Neuronal stem cell (in vitro differentiated cells): Measurements from ENCODE around the gene PDK1. TPM values are rescaled to one million over a fixed set of nuclear protein-coding genes. Genes with fewer than 3 reads are reported as not detected.
A peak's percentile ranks its signal among the peaks of the same experiment; 100 is the strongest.

Experiments
- DNase-seq: peaks from one replicate; pipeline ENCODE4 v3.0.0-alpha.2; 2013; ENCODE audit warnings: low spot score
- H2AFZ ChIP-seq: one replicate; pipeline ENCODE4 v1.6.1; 2013; ENCODE audit warnings: mild to moderate bottlenecking, low read length, inconsistent platforms
- H2AK5ac ChIP-seq: 2 replicates; pipeline ENCODE4 v1.6.1; 2013; ENCODE audit warnings: low read depth, mild to moderate bottlenecking, inconsistent platforms, low read length, moderate library complexity, mixed read lengths
- H2BK120ac ChIP-seq: 2 replicates; pipeline ENCODE4 v1.6.1; 2013; ENCODE audit warnings: low read depth, mild to moderate bottlenecking, inconsistent platforms, low read length, moderate library complexity, mixed read lengths
- H2BK12ac ChIP-seq: one replicate; pipeline ENCODE4 v1.6.1; 2013; ENCODE audit warnings: low read length, inconsistent platforms
- H2BK15ac ChIP-seq: 2 replicates; pipeline ENCODE4 v1.6.1; 2013; ENCODE audit warnings: mild to moderate bottlenecking, low read length, inconsistent platforms, mixed read lengths
- H2BK5ac ChIP-seq: one replicate; pipeline ENCODE4 v1.6.1; 2013; ENCODE audit warnings: inconsistent platforms, mild to moderate bottlenecking, low read length, moderate library complexity
- H3K14ac ChIP-seq: one replicate; pipeline ENCODE4 v1.6.1; 2013; ENCODE audit warnings: low read length, inconsistent platforms
- H3K18ac ChIP-seq: 2 replicates; pipeline ENCODE4 v1.6.1; 2013; ENCODE audit warnings: low read length, inconsistent platforms
- H3K23ac ChIP-seq: 2 replicates; pipeline ENCODE4 v1.6.1; 2013; ENCODE audit warnings: low read depth, mild to moderate bottlenecking, mixed read lengths, low read length, inconsistent platforms; ENCODE audit not compliant: poor library complexity
- H3K27ac ChIP-seq: replicated peaks from 3 replicates; pipeline ENCODE4 v1.5.1; 2013; ENCODE audit warnings: low read length, inconsistent platforms
- H3K27me3 ChIP-seq, 3 experiments: 2 replicates each; pipeline ENCODE4 v1.6.1; 2013; ENCODE audit warnings: low read length in 3 of 3, mild to moderate bottlenecking in 2 of 3, inconsistent platforms in 1 of 3, low read depth in 1 of 3, mixed read lengths in 1 of 3, moderate library complexity in 1 of 3; ENCODE audit not compliant: control insufficient read depth in 3 of 3, insufficient read depth in 3 of 3
- H3K36me3 ChIP-seq, 2 donors: replicated peaks in 1 of 2; 2 replicates each; pipeline ENCODE4 v1.6.1; 2013; ENCODE audit warnings: low read length in 2 of 2; ENCODE audit not compliant: control insufficient read depth in 2 of 2, insufficient read depth in 2 of 2
- H3K4ac ChIP-seq: 2 replicates; pipeline ENCODE4 v1.6.1; 2013; ENCODE audit warnings: inconsistent platforms, mild to moderate bottlenecking, low read length, moderate library complexity
- H3K4me1 ChIP-seq, 2 donors: 1 replicate in 1 of 2; 2 replicates in 1 of 2; pipeline ENCODE4 v1.6.1; 2013; ENCODE audit warnings: low read length in 2 of 2, low read depth in 1 of 2; ENCODE audit not compliant: control insufficient read depth in 2 of 2, insufficient read depth in 1 of 2
- H3K4me2 ChIP-seq: one replicate; pipeline ENCODE4 v1.6.1; 2013; ENCODE audit warnings: mild to moderate bottlenecking, low read length, inconsistent platforms; ENCODE audit not compliant: insufficient read depth, poor library complexity, severe bottlenecking
- H3K4me3 ChIP-seq, 2 donors: 2 replicates each; pipeline ENCODE4 v1.5.1; 2013; ENCODE audit warnings: low read length in 2 of 2, mild to moderate bottlenecking in 2 of 2, inconsistent platforms in 1 of 2, moderate library complexity in 1 of 2
- H3K79me1 ChIP-seq: one replicate; pipeline ENCODE4 v1.6.1; 2013; ENCODE audit warnings: low read depth, mild to moderate bottlenecking, inconsistent platforms, low read length, moderate library complexity
- H3K9ac ChIP-seq: one replicate; pipeline ENCODE4 v1.6.1; 2013; ENCODE audit warnings: mild to moderate bottlenecking, low read depth, low read length, inconsistent platforms; ENCODE audit not compliant: poor library complexity
- H3K9me3 ChIP-seq, 2 donors: replicated peaks in 1 of 2; 2 replicates each; pipeline versions ENCODE3 to v1.6.1; 2013; ENCODE audit warnings: low read length in 2 of 2, mild to moderate bottlenecking in 2 of 2, inconsistent platforms in 1 of 2, low read depth in 1 of 2, mixed read lengths in 1 of 2, moderate library complexity in 1 of 2; ENCODE audit not compliant: control insufficient read depth in 2 of 2, insufficient read depth in 1 of 2
- H4K8ac ChIP-seq: one replicate; pipeline ENCODE4 v1.6.1; 2013; ENCODE audit warnings: low read depth, mild to moderate bottlenecking, inconsistent platforms, low read length, moderate library complexity
- H4K91ac ChIP-seq: one replicate; pipeline ENCODE4 v1.6.1; 2013; ENCODE audit warnings: low read length, low read depth, mild to moderate bottlenecking, inconsistent platforms; ENCODE audit not compliant: poor library complexity
- WGBS, 2 donors: extraction: QIAGEN DNeasy Blood & Tissue Kit; methylation state at CpG; one replicate each; pipeline ENCODE4 v1.1.7; 2013; ENCODE audit warnings: missing lambda C conversion rate in 2 of 2, mixed read lengths in 1 of 2; ENCODE audit not compliant: insufficient read length in 2 of 2, insufficient replicate concordance in 1 of 2; ENCODE audit errors: extremely low coverage in 2 of 2; 5-methylcytosine and 5-hydroxymethylcytosine counted together
- polyA plus RNA-seq, 2 experiments: library from polyadenylated mRNA; stranded (reverse); fragments of 200-250 nt; gene quantifications; one replicate each; pipeline ENCODE4 v1.2.3, GENCODE V29; 2013

The PDK1 gene
- 4.1 TPM for polyA plus RNA-seq (2013, experiment 1 of 2)
- 4.5 TPM for polyA plus RNA-seq (2013, experiment 2 of 2)

GRCh38 chr2:172555522-172556283 is at the start of gene PDK1:
Gene PDK1, plus strand, starts transcription at chr2:172556090. Its CDS starts 61 bp downstream, at chr2:172556151.
- Histone ChIP-seq H3K4ac (no peak within 1 kb of the TSS), H3K9me3 (no peaks in the 10 kb centered on the region), H3K27ac (peak within 1 kb of the TSS; percentile 48), H2BK5ac (no peak within 1 kb of the TSS), H3K27me3 (peaks cover 0 to 6% (median 0%) of the 10 kb centered on the region in 3 experiments), H3K79me1 (no peaks in the 10 kb centered on the region), H2AFZ (peak within 1 kb of the TSS; percentile 97), H4K8ac (no peak within 1 kb of the TSS), H3K4me3 (peak within 1 kb of the TSS; percentile 87 to 96), H3K14ac (peak within 1 kb of the TSS; percentile 14), H2AK5ac (no peak within 1 kb of the TSS), H4K91ac (no peak within 1 kb of the TSS), H3K9ac (peak within 1 kb of the TSS; percentile 91), H3K18ac (peak within 1 kb of the TSS; percentile 97), H3K36me3 (peaks cover 0 to 8% of the 10 kb centered on the region in 2 donors), H3K4me1 (peaks cover 4 to 11% of the 10 kb centered on the region in 2 donors), H3K4me2 (peak within 1 kb of the TSS; percentile 85), H2BK12ac (peak within 1 kb of the TSS; percentile 82), H2BK120ac (no peak within 1 kb of the TSS), H2BK15ac (peak within 1 kb of the TSS; percentile 40), H3K23ac (peak within 1 kb of the TSS; percentile 99)
- DNase-seq, result peak; percentile 88
- no CpG with 5 or more reads among the region's 88 CpGs for WGBS, 2 donors

GRCh38 chr2:172507199-172507598 is 48.7 kb upstream of the PDK1 start:
- Histone ChIP-seq H3K4me2 (no peak overlapping the region), H2AFZ (no peak overlapping the region), H3K9me3 (peaks cover 0 to 7% of the 10 kb centered on the region in 2 donors), H3K14ac (no peak overlapping the region), H2BK5ac (no peak overlapping the region), H2AK5ac (no peak overlapping the region), H3K4me3 (no peak overlapping the region), H3K23ac (no peak overlapping the region), H2BK12ac (no peak overlapping the region), H2BK120ac (no peak overlapping the region), H3K27ac (no peak overlapping the region), H3K27me3 (no peaks in the 10 kb centered on the region), H3K79me1 (no peaks in the 10 kb centered on the region), H3K9ac (no peak overlapping the region), H3K18ac (no peak overlapping the region), H2BK15ac (no peak overlapping the region), H4K8ac (no peak overlapping the region), H3K4ac (no peak overlapping the region), H4K91ac (no peak overlapping the region), H3K36me3 (peaks cover 5 to 7% of the 10 kb centered on the region in 2 donors), H3K4me1 (no peaks in the 10 kb centered on the region)
- no peak for DNase-seq
- no CpG with 5 or more reads among the region's 4 CpGs for WGBS, 2 donors

GRCh38 chr2:172510088-172510487 is 45.8 kb upstream of the PDK1 start:
- no peak overlapping the region for H3K4me2 ChIP-seq

GRCh38 chr2:172510548-172510947 is 45.3 kb upstream of the PDK1 start:
- no CpG with 5 or more reads among the region's 5 CpGs for WGBS, 2 donors

More at GRCh38 chr2:172510088-172510487, 45.8 kb upstream of the PDK1 start:
- Histone ChIP-seq H2BK120ac (no peak overlapping the region), H3K9ac (no peak overlapping the region), H3K9me3 (peaks cover 8 to 12% of the 10 kb centered on the region in 2 donors), H4K91ac (no peak overlapping the region), H3K18ac (no peak overlapping the region), H2BK15ac (no peak overlapping the region), H3K36me3 (no peaks in the 10 kb centered on the region), H3K4me3 (no peak overlapping the region), H3K27ac (no peak overlapping the region), H2AFZ (no peak overlapping the region), H3K79me1 (no peaks in the 10 kb centered on the region), H2BK12ac (no peak overlapping the region), H3K23ac (no peak overlapping the region), H4K8ac (no peak overlapping the region), H3K14ac (no peak overlapping the region), H3K4me1 (no peaks in the 10 kb centered on the region), H2BK5ac (no peak overlapping the region), H3K4ac (no peak overlapping the region), H3K27me3 (no peaks in the 10 kb centered on the region), H2AK5ac (no peak overlapping the region)
- DNase-seq, result no peak
- WGBS, 2 donors, result no CpG with 5 or more reads among the region's 6 CpGs

More at GRCh38 chr2:172510548-172510947, 45.3 kb upstream of the PDK1 start:
- no peak overlapping the region for H3K4ac ChIP-seq
- H2AFZ ChIP-seq, result no peak overlapping the region
- H3K9me3 ChIP-seq, result peaks cover 8 to 12% of the 10 kb centered on the region in 2 donors
- H3K4me1 ChIP-seq, result no peaks in the 10 kb centered on the region
- H2BK120ac ChIP-seq, result no peak overlapping the region
- no peak overlapping the region for H3K27ac ChIP-seq
- H3K4me3 ChIP-seq, result no peak overlapping the region
- no peak overlapping the region for H2BK5ac ChIP-seq
- H3K18ac ChIP-seq, result no peak overlapping the region
- H2AK5ac ChIP-seq, result no peak overlapping the region
- no peak overlapping the region for H2BK15ac ChIP-seq
- H3K14ac ChIP-seq, result no peak overlapping the region
- H4K91ac ChIP-seq, result no peak overlapping the region
- no peak overlapping the region for H2BK12ac ChIP-seq
- no peak overlapping the region for H3K23ac ChIP-seq
- H3K36me3 ChIP-seq, result no peaks in the 10 kb centered on the region
- H3K27me3 ChIP-seq, result no peaks in the 10 kb centered on the region
- DNase-seq, result no peak
- no peak overlapping the region for H4K8ac ChIP-seq
- no peak overlapping the region for H3K9ac ChIP-seq
- no peak overlapping the region for H3K4me2 ChIP-seq
- no peaks in the 10 kb centered on the region for H3K79me1 ChIP-seq
